ENCODE measurements around the gene LMF2. TPM values are rescaled to one million over a fixed set of nuclear protein-coding genes. Genes with fewer than 3 reads are reported as not detected.

LMF2 gene
- total RNA-seq, 2 experiments from 2014 or later = 49.2 to 50.7 TPM

- TF ChIP-seq CTCF (conservative IDR thresholded peaks at IDR 0.05; ENCODE audit: low read length) (no peak), EZH2phosphoT487 (IDR thresholded peaks at IDR 0.05; ENCODE audit: borderline replicate concordance, low read depth, low read length) (no peak)
- no peak overlapping the region for H2AFZ ChIP-seq (ENCODE audit: low read length)
- ChIA-PET CTCF (ENCODE audit: unreplicated experiment) (interaction anchor here (1.2 kb wide), 1 partner anchor 24 kb away, joined by 4 read pairs; no protein-coding TSS in a partner anchor), POLR2A (interaction anchor here (0.7 to 1.0 kb wide), 2 partner anchors 29 to 163 kb away, joined by 3 to 4 read pairs; partner anchors contain the start of gene SCO2)
- BruUV-seq (replicated peaks) = no TSS peak
- no peak overlapping the region for H3K4me2 ChIP-seq (ENCODE audit: low read length)
- H3K9me2 ChIP-seq (ENCODE audit: insufficient read depth, low read length) = no peaks in the 10 kb centered on the region
- no peak overlapping the region for H3K27ac ChIP-seq (ENCODE audit: low read depth, low read length, poor library complexity, severe bottlenecking)
- intact Hi-C loops (cut with micrococcal nuclease; ENCODE audit: unreplicated experiment) = no loop called here
- no peaks in the 10 kb centered on the region for H3K9me3 ChIP-seq (ENCODE audit: low read length)
- peaks cover 22% of the 10 kb centered on the region for H3K4me1 ChIP-seq (ENCODE audit: insufficient read depth, low read length, poor library complexity, severe bottlenecking)
- no peaks in the 10 kb centered on the region for H4K20me1 ChIP-seq (ENCODE audit: insufficient read depth, low read length)
- no peak overlapping the region for H3K4me3 ChIP-seq (ENCODE audit: low read depth, low read length, poor library complexity, severe bottlenecking)
- no peaks in the 10 kb centered on the region for H3K79me2 ChIP-seq (ENCODE audit: insufficient read depth, low read depth, low read length)
- H3K36me3 ChIP-seq (ENCODE audit: insufficient read depth, low read length) = no peaks in the 10 kb centered on the region
- no peak for DNase-seq (ENCODE audit: low spot score)
These were observed 10.4 kb downstream of the LMF2 start for GRCh38 chr22:50497093-50497492.

GRCh38 chr22:50490531-50491308 is 16.8 kb downstream of the LMF2 start:
- DNase-seq (ENCODE audit: low spot score) = peak; percentile 35
- BruUV-seq (replicated peaks) = no TSS peak
- no peak overlapping the region for H3K27ac ChIP-seq (ENCODE audit: low read depth, low read length, poor library complexity, severe bottlenecking)
- H2AFZ ChIP-seq (ENCODE audit: low read length) = peak overlapping the region; percentile 30; the same call in 1 of the 2 replicates
- H3K4me1 ChIP-seq (ENCODE audit: insufficient read depth, low read length, poor library complexity, severe bottlenecking) = peaks cover 8% of the 10 kb centered on the region
- no peaks in the 10 kb centered on the region for H3K36me3 ChIP-seq (ENCODE audit: insufficient read depth, low read length)
- no peaks in the 10 kb centered on the region for H3K9me2 ChIP-seq (ENCODE audit: insufficient read depth, low read length)
- H3K4me3 ChIP-seq (ENCODE audit: low read depth, low read length, poor library complexity, severe bottlenecking) = no peak overlapping the region
- CTCF ChIA-PET (ENCODE audit: unreplicated experiment) = no interaction called here
- no peaks in the 10 kb centered on the region for H4K20me1 ChIP-seq (ENCODE audit: insufficient read depth, low read length)
- TF ChIP-seq CTCF (conservative IDR thresholded peaks at IDR 0.05; ENCODE audit: low read length) = no peak
- TF ChIP-seq EZH2phosphoT487 (IDR thresholded peaks at IDR 0.05; ENCODE audit: borderline replicate concordance, low read depth, low read length) = no peak
- POLR2A ChIA-PET = no interaction called here
- H3K4me2 ChIP-seq (ENCODE audit: low read length) = peak overlapping the region; percentile 18; the same call in 1 of the 2 replicates
- H3K79me2 ChIP-seq (ENCODE audit: insufficient read depth, low read depth, low read length) = no peaks in the 10 kb centered on the region
- intact Hi-C loops (cut with micrococcal nuclease; ENCODE audit: unreplicated experiment) = no loop called here
- H3K9me3 ChIP-seq (ENCODE audit: low read length) = no peaks in the 10 kb centered on the region

All from OCI-LY7 (cell line).